H7 (cell line): ENCODE data around the gene STRA6. TPM values are rescaled to one million over a fixed set of nuclear protein-coding genes. Genes with fewer than 3 reads are reported as not detected.
"Not testable (repeated sequence)": the region's sequence is repeated elsewhere in the genome, so short reads cannot be mapped to it uniquely, and the experiment has no call there.

ENCODE experiments used
- DNase-seq: peaks from one replicate; pipeline ENCODE4 v3.0.0; 2012
- H3K27me3 ChIP-seq: 2 replicates; pipeline ENCODE4 v1.6.0; 2011; ENCODE audit warnings: mild to moderate bottlenecking, low read length; ENCODE audit not compliant: control insufficient read depth, insufficient read depth
- H3K36me3 ChIP-seq: replicated peaks from 2 replicates; pipeline ENCODE4 v1.5.1; 2011; ENCODE audit warnings: low read length; ENCODE audit not compliant: control insufficient read depth, insufficient read depth
- H3K4me3 ChIP-seq: 2 replicates; pipeline ENCODE4 v1.5.1; 2011; ENCODE audit warnings: low read depth, mild to moderate bottlenecking, control low read depth, low read length, moderate library complexity; ENCODE audit not compliant: insufficient read depth
- total RNA-seq: library from RNA; depleted of rRNA; stranded (reverse); fragments of >200 nt; shearing (Covaris generic); gene quantifications from 2 replicates; pipeline ENCODE4 v1.2.3, GENCODE V29; 2014

STRA6 gene
- total RNA-seq, 1 experiment from 2014 or later: 10.3 TPM

DNA sequence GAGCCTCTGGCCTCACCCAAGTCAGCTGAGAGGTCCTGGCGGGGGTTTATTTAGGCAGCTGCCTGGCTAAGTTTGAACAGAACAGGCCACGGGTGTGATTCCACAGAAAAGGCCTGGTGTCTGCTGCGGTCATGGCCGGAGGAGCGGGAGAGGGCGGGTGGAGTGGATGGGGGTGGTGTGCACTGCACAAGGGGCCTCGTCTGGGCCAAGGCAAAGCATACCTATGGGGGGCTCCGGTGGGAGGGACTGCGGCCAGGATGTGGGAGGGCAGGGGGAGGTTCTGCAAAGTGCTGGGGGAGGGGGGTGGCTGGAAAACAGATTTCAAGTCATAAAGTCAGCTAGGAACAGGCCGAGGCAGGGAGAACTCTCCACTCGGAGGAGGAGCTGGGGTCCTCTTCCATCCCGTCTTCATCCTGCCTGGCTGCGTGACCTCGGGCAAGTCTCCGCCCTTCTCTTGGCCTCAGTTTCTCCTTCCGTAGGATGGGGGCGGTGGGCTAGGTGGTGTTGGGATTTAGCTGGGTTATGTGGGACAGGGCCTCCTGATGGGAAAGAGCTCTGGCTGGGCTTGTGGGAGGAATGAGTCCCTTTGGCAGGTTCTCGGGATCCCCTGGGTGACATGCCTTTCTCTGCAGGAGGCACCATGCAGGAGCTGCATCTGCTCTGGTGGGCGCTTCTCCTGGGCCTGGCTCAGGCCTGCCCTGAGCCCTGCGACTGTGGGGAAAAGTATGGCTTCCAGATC, 28.2 kb downstream of the STRA6 start:
- H3K27me3 ChIP-seq: no peaks in the 10 kb centered on the region; the same call in 1 of the 2 replicates
- no peaks in the 10 kb centered on the region for H3K36me3 ChIP-seq
- peak; percentile 75 for DNase-seq
- no peak overlapping the region for H3K4me3 ChIP-seq

DNA sequence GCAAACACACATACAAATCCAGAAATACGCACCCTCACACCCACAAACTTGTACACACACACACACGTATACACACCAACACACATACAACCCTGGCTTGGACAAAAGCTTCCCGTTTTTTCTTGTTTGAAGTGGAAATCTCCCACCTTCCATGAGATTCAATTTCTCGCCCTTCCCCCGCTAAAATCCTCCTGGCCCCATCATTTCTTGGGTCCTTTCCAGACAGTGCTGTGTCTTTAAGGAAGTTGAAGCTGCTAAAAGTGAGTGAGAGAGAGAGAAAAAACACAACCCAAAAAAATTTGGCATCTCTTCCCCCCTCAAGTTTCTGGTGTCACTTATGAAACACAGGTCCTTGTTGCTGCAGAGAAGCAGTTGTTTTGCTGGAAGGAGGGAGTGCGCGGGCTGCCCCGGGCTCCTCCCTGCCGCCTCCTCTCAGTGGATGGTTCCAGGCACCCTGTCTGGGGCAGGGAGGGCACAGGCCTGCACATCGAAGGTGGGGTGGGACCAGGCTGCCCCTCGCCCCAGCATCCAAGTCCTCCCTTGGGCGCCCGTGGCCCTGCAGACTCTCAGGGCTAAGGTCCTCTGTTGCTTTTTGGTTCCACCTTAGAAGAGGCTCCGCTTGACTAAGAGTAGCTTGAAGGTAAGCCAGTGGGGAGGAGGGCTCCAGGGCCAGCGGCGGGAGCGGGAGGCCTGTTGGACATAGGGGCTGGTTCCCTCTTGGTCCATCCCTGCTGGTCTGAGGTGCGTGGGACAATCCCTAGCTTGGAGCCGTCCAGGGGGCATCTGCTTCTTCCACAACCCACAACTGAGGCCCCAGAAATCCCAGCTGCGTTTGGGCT, 29.0 kb downstream of the STRA6 start, which contains the start of gene ISLR:
Gene ISLR (plus strand): TSS at position 331 of the 839 bp plus-strand sequence. CDS start 1,149 bp downstream, outside the sequence.
- peak; percentile 77 for DNase-seq
- H3K4me3 ChIP-seq: no peak within 1 kb of the TSS
- H3K36me3 ChIP-seq: no peaks in the 10 kb centered on the region
- H3K27me3 ChIP-seq: no peaks in the 10 kb centered on the region; the same call in 1 of the 2 replicates

DNA sequence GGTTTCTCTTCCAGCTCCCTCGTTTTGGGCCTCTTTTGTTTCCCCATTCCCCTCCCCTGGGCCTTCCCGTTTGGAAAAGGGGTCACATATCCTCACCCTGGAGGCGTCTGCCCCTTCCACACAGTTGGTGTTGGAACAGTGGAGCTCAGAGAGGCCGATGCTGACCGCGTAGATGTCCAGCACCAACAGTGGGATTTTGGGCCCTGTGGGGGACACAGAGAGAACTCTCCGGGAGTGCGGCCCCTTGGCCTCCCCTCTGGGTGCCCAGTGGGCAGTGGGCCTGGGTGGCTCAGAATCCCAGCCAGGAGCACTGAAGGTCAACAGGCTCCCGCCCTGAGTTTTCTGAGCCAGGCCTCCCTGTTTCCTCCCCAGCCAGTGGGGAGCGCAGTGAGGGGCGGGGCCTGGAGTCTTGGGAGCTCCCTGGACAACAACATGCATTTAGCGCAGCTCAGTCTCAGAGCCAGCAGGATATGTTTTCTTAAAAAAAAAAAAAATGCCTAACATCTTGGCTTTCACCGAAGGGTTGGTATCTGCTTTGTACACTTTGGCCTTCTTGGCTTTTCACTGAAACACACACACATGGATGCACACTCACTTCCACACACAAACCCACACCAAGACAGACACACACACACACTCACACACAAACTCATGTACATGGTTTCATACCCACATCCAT, 29.7 kb downstream of the STRA6 start:
- Histone ChIP-seq H3K36me3 (no peaks in the 10 kb centered on the region), H3K4me3 (no peak overlapping the region), H3K27me3 (no peaks in the 10 kb centered on the region; the same call in 1 of the 2 replicates)
- peak; percentile 87 for DNase-seq

DNA sequence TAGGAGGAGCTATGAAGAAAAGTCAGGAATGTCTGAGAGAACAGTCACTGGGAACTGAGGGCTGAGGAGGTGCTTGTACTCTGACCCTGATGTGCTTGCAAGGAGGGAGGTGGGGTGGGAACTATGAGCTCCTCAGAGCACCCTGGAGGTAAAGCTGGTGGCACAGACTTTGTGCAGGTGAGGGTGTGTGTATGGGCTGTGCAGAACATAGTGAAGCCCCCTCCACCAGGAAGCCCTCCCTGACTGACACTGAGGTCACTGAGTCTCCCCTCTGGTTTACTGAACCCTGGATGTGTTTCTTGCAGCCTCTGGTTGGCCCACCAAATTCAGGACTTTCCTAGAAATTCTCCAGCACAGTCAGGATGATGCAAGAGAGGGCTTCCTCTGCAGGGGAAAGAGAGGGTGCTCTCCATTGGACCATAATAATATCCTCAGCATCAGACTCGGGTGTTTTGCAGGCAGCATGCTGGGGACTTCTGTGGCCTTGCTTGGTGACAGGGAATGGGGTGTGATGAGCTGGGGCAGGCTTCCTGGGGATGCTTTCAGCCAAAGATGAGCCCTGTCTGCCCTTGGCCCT, 30.5 kb downstream of the STRA6 start:
- no peak for DNase-seq
- Histone ChIP-seq H3K4me3 (no peak overlapping the region), H3K27me3 (no peaks in the 10 kb centered on the region; the same call in 1 of the 2 replicates), H3K36me3 (no peaks in the 10 kb centered on the region)

DNA sequence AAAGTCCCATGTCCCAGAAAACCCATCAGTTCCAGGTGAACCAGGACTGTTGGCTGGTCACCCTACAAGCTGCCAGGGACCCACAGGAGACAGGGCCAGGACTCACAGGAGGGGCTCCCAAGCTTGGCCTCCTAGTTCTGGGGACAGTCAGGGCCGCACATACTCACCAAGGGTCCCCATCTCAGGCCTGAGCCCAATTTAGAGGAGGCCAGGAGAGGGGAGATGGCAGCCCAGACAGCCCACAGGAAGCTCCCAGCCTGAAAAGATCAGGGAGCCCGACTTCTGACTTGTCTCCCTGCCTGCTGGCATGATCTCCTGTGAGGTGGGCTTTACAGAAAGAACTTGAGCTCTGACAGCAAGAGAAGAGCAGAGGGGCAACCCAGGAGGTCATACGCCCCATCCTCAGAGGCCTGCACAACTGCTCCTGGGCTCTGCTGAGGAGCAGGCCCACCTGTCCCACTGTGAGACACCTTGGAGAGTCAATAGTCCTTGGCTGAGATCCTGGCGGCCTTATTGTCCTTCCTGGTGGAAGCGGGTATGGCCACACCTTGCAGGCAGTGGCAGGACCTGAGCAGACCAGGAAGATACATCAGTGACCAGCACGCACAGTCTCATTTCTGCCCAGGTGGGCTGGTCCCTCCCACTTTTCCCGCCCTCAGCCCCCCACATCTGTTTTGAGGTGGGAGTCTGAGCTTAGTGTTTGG, 31.6 kb downstream of the STRA6 start:
- no peak overlapping the region for H3K4me3 ChIP-seq
- no peaks in the 10 kb centered on the region for H3K36me3 ChIP-seq
- no peaks in the 10 kb centered on the region; the same call in 1 of the 2 replicates for H3K27me3 ChIP-seq
- DNase-seq: no peak

DNA sequence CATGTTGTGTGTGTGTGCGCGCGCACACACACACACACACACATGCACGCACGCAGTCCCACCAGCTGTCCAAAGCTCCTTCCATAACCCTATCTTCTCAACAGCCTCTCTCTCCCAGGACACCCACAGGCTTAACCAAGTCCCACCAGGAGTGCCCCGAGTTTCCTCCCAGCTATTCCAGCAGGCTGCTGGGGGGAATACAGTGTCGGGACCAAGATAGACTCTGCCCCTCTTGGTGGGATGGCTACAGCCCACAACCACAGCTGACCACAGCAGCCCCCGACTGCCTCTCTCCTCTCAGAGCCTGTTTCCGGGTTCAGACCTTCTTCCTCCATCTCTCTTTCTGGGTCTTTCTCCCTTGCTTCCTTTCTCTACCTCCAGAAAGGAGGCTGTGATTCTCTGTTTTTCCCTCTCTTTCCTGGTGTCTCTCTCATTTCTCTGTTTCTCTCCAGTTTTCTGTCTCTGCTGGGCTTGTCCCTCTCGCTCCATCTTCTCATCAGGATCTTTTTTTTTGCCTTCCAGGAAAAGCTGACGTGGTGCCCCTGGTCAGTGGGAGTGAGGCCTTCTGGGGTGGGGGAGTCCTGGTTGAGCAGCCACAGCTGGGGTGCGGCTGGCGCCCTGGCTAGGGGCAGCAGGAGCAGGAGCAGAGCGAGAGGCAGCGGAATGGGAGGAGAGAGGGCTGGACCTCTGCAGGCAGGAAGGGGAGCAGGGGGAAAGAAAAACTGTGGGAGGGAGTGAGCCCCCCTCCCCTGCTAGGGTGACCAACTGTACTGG, 32.3 kb downstream of the STRA6 start:
- DNase-seq: peak; percentile 29
- Histone ChIP-seq H3K4me3 (no peak overlapping the region), H3K27me3 (no peaks in the 10 kb centered on the region; the same call in 1 of the 2 replicates), H3K36me3 (no peaks in the 10 kb centered on the region)

DNA sequence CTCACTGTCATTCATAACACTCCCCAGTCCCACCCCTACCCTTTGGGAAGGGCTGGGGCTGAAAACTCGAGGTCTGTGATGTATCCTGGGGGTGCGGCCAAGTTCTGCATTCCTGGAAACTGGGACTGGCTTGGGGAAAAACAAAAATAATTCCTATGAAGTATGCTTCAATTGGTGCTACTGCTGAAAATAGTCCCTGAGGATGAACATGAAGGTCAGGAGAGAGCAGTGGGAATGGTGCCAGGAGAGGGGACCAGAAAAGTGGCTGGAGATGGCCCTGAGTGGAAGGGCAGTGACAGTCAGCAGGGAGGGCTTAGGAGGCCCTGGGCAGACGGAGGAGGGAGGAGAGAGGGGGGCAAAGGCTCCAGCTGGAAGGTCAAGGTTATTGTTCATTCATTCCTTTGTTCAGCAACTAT, 33.9 kb downstream of the STRA6 start:
- Histone ChIP-seq H3K4me3 (no peak overlapping the region), H3K27me3 (no peaks in the 10 kb centered on the region; the same call in 1 of the 2 replicates), H3K36me3 (no peaks in the 10 kb centered on the region)
- no peak for DNase-seq

DNA sequence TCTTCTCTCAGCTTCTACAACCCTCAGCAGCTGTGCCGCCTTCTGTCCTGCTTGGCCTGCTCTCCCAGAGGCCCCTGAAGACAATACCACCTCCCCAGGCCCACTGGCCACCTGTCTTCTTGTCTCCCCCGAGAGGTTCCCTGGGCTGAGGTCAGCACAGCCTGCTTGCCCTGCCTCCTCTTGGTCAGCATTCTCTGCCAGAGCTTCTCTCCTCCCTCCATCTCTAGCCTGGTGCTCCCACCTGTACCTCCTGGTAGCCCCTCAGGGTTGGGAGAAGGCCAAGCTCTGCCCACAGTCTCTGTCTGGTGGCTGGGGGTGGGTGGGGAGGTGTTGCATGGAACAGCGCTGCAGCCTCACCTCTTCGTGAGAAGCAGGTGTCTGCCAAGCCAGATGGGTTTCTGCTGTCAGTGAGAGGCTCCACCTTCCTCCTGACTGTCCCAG, 34.7 kb downstream of the STRA6 start:
- Histone ChIP-seq H3K4me3 (no peak overlapping the region), H3K36me3 (no peaks in the 10 kb centered on the region), H3K27me3 (no peaks in the 10 kb centered on the region; the same call in 1 of the 2 replicates)
- DNase-seq: peak; percentile 19

DNA sequence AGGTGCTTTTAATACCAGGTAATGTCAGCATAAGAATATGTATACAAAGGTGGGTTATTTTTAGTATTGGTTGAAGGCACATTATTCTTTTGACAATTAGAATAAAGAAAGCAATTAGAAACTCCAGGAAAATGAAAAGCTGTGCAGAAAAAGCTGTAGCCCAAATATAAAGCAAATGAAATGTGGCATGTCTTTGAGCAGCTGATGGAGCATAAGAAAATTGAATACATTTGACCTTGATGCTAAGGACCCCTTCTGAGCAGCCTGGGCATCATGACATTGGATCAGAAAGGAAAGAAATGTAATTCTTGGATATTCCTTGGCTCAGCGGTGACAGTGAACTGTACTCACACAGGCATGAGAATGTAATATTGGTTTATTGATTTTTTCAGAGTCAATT, 37.1 kb downstream of the STRA6 start:
- H3K4me3 ChIP-seq: no peak overlapping the region
- DNase-seq: no peak
- H3K27me3 ChIP-seq: no peaks in the 10 kb centered on the region
- no peaks in the 10 kb centered on the region for H3K36me3 ChIP-seq

DNA sequence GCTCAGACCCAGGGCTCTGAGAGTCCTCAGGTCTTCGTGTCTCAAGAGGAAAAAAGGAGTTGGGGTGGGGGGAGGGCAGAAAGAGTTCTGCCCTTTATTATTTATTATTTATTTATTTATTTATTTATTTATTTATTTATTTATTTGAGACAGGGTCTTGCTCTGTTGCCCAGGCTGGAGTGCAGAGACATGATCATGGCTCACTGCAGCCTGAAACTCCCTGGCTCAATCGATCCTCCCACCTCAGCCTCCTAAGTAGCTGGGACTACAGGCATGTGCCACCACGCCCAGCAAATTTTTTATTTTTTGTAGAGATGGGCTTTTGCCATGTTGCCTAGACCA, 40.4 kb downstream of the STRA6 start:
- not testable (repeated sequence) for H3K36me3 ChIP-seq, DNase-seq, H3K27me3 ChIP-seq, H3K4me3 ChIP-seq

DNA sequence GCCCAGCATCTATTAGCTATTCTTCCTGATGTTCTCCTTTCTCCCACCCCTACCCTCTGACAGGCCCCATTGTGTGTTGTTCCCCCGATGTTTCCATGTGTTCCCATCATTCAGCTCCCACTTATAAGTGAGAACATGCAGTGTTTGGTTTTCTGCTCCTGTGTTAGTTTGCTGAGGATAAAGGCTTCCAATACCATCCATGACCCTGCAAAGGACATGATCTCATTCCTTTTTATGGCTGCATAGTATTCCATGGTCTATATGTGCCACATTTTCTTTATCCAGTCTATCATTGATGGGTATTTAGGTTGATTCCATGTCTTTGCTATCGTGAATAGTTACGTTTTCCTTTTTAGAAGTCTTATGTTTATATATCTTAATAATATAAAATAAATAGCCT, 42.2 kb downstream of the STRA6 start:
- H3K4me3 ChIP-seq, H3K36me3 ChIP-seq, DNase-seq, H3K27me3 ChIP-seq: not testable (repeated sequence)

DNA sequence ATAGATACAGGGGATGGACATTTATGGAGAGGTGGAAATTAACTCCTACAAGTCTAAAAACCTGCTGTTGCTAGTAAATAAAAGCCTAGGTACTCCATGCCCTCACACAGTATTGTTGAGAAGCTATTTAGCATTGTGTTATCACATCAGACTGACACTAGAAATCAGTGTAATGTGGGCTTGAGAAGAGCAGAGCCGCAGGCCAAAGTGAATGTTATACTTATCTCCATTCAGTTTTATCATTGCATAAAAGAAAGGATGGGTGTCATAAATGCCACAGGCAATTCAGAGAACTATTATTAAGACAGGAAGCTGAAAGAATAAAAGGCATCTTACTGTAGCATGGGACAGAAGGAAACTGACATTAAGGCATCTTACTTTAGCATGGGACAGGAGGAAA, 42.8 kb downstream of the STRA6 start:
- DNase-seq: no peak
- no peak overlapping the region for H3K4me3 ChIP-seq
- H3K27me3 ChIP-seq: no peaks in the 10 kb centered on the region
- H3K36me3 ChIP-seq: no peaks in the 10 kb centered on the region
